Activated CD8-positive, alpha-beta memory T cell treated with anti-CD3 and anti-CD28 coated beads for 36 hours (primary cell): Measurements from ENCODE around the gene HSD17B7. TPM values are rescaled to one million over a fixed set of nuclear protein-coding genes. Genes with fewer than 3 reads are reported as not detected.
"Not testable (repeated sequence)": the region's sequence is repeated elsewhere in the genome, so short reads cannot be mapped to it uniquely, and the experiment has no call there.

Source experiments
- CTCF ChIA-PET: fragments of 350-600 bp; sonication (Branson Sonifier 250); formaldehyde crosslinking; loops from one replicate; lab custom pipeline; 2021; ENCODE audit warnings: antibody characterized with exemption; lab: Charles Lee
- POLR2A ChIA-PET: fragments of 350-600 bp; sonication (Branson Sonifier 250); formaldehyde crosslinking; loops from one replicate; lab custom pipeline; 2021; ENCODE audit warnings: antibody characterized with exemption; lab: Charles Lee
- total RNA-seq, 2 experiments: library from RNA; stranded (reverse); gene quantifications; one replicate each; pipeline ENCODE4 v1.2.3, GENCODE V29; 2021

HSD17B7 gene
- total RNA-seq, 2 experiments from 2014 or later: 22.2 to 25.4 TPM

DNA sequence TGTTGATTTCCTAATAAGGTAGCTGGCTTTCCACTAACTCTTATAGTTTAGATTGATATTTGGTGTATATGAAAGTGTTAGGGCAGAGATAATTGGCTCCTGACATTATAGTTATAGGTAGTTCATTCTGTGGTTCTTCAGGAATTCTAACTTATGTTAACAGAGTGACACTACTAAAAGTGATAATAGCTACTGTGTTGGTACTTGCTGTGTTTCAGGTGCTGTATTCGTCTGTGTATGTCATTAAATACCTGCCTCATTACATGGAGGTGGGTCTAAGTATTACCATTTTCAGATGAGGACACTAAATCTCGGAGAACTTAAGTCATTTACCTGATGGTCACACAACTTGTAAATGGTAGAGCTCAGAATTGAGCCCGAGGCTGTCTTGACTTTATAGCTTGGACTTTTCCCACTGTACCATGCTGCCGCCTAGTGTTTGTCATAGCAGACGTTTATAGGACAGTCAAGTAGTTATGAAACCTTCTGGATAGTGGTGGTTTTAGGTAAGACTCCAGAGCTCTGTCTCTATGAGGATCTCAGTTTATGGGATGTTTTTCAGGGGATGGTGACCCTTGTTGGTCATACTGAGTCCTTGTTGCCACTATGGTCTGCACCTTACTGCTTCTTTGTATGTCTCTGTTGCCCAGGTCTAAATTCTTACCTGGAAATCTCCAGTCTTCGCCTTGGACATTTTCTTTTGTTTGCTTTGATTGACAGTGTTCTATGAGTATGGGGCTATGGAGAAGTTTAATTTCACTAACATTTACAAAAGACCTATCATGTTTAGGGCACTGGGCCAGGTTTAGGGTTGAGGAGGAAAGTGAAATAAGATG lies 9.7 kb downstream of the HSD17B7 start:
- CTCF ChIA-PET: not testable (repeated sequence)

DNA sequence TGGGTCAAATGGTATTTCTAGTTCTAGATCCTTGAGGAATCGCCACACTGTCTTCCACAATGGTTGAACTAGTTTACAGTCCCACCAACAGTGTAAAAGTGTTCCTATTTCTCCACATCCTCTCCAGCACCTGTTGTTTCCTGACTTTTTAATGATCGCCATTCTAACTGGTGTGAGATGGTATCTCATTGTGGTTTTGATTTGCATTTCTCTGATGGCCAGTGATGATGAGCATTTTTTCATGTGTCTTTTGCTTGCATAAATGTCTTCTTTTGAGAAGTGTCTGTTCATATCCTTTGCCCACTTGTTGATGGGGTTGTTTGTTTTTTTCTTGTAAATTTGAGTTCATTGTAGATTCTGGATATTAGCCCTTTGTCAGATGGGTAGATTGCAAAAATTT lies 17.0 kb downstream of the HSD17B7 start:
- POLR2A ChIA-PET, CTCF ChIA-PET: not testable (repeated sequence)

More for the DNA sequence above, 9.7 kb downstream of the HSD17B7 start:
- POLR2A ChIA-PET: not testable (repeated sequence)

GRCh38 chr1:162812357-162812756 lies 21.9 kb downstream of the HSD17B7 start:
- CTCF ChIA-PET, POLR2A ChIA-PET: not testable (repeated sequence)

- CTCF ChIA-PET, POLR2A ChIA-PET: not testable (repeated sequence)
Measured at GRCh38 chr1:162818136-162818535, 27.6 kb downstream of the HSD17B7 start.

DNA sequence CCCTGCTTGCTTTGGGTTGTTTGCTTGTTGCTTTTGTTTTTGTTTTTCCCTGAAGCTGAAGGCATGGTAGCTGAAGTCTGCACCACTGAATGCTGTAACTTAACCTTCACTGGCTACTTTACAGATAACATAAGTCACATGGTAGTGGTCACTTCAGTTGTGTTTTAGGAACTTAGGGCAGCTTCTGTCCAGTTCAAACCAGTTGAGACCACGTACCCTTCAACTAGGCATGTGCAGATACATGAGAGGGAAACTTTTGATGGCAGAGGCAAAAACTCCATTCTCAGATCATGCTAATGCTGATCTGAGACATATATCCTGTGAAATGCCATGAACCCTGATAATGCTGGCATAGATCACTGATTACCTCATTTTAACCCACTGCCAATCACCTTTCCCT lies 28.2 kb downstream of the HSD17B7 start:
- POLR2A ChIA-PET, CTCF ChIA-PET: not testable (repeated sequence)

DNA sequence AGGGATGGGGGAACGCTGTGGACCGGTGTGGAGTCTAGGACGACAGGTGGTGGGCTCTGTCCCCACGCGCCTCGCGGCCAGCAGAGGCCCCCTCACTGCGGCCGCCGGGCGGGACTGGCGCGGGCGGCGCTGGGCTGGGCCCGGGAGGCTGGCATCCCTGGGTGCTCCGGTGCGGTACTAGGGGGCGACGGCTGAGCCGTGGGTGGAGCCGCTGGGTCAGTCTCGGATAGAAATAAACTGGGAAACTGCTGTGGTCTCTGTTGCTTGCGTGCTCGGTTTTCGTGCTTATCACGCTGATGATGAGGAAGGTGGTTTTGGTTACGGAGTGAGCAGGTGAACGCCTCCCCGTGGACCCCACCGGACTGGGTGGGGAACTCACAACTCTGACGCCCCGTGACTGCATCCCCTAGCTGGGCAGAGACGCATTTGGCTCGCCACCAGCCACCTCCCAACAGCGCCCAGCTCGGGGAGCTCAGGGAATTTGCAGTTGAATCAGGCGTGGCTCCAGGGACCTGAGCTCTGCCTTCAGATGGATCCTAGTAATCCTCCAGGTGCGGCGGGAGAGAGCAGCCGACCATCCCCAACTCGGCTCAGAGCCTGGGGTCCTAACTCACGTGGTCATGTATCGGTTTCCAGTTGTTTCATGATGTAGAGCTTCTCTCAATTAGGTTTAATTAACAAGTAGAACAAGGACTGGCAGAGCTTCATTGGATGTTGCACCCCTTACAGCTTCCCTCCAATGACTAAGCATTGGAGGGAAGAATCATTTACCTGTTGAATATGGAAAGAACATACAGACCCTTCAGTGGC lies 32.1 kb downstream of the HSD17B7 start:
- ChIA-PET CTCF (no interaction called here), POLR2A (no interaction called here)

DNA sequence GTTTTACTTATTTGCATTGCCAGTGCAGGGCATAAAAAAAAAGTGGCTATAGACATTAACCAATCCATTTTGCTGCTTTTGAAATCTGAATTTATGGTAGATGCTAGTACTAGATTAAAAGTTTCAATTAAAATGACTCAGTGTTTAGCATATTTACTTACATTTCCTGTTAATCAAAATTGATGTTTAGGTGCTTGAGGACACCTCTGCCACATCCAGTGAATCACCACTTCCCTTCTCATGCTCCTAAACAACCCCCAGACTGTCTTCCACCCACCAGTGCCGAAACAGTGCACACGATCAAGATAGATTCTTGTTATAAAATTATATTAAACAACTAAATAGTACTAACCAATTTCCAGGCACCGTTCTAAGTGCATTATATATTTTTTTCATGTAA lies 32.7 kb downstream of the HSD17B7 start:
- ChIA-PET POLR2A (no interaction called here), CTCF (no interaction called here)

DNA sequence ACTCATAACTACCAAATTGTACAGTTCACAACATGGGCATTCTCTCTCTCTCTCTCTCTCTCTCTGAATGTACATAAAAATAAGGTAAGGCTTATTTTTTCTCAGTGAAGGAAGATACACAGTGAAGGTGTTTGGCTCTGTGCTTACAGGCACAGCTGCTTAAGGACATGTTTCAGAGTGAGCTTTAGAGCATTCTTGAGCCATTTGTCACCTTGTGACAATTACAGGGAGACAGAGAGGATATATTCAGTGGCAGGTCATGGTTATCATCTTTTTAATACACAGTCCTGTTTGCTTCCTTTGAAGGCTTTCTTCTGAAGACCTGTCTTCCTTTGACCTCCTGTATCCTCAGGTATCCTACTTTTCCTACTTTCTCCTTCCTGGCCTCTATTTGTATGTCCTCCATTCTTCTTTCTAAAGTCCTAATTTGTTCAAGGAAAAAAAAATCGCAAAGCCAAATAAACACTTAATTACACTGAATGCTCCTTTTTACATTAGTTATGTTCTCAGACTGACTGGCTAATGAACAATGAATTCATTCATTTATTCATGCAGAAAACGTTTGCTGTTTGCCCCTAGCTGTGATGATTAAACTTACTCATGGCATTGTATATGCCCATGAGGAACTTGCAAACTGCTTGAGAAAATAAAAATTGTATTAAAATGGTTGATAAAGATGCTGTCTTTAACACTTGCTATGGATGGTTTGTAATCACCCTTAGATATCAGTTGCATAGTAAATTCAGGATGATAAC lies 33.4 kb downstream of the HSD17B7 start:
- CTCF ChIA-PET: no interaction called here
- POLR2A ChIA-PET: no interaction called here

DNA sequence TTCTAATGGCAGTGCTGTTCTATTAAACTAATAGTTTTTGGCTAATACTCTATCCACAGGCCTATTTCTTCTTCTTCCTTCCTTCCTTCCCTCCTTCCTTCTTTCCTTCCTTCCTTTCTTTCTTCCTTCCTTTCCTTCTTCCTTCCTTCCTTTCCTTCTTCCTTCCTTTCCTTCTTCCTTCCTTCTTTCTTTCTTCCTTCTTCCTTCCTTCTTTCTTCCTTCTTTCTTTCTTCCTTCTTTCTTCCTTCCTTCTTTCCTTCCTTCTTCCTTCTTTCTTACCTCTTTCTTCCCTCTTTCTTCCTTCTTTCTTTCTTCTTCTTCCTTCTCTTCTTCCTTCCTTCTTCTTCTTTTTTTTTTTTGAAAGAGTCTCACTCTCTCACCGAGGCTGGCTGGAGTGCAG lies 38.8 kb downstream of the HSD17B7 start:
- ChIA-PET POLR2A (no interaction called here), CTCF (no interaction called here)

GRCh38 chr1:162832470-162832869 lies 42.0 kb downstream of the HSD17B7 start:
- ChIA-PET POLR2A (no interaction called here), CTCF (no interaction called here)

GRCh38 chr1:162835157-162835899 lies 44.8 kb downstream of the HSD17B7 start:
- CTCF ChIA-PET: no interaction called here
- POLR2A ChIA-PET: no interaction called here

DNA sequence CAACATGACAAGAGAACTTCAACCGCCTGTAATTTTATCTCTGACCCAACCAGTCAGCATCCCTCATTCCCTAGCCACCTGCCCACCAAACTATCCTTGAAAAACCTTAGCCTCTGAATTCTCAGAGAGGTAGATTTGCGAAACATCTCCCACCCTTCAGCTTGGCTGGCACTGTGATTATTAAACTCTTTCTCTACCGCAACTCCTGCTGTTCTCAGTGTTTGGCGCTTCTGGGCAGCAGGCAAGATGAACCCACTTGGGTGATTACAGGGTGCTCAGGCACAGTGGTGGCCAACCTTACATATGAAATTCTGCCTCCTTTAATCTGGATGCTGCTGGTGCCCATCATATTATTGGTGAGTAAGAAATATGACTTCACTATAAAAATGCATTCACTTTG lies 48.4 kb downstream of the HSD17B7 start:
- CTCF ChIA-PET: no interaction called here
- POLR2A ChIA-PET: no interaction called here

DNA sequence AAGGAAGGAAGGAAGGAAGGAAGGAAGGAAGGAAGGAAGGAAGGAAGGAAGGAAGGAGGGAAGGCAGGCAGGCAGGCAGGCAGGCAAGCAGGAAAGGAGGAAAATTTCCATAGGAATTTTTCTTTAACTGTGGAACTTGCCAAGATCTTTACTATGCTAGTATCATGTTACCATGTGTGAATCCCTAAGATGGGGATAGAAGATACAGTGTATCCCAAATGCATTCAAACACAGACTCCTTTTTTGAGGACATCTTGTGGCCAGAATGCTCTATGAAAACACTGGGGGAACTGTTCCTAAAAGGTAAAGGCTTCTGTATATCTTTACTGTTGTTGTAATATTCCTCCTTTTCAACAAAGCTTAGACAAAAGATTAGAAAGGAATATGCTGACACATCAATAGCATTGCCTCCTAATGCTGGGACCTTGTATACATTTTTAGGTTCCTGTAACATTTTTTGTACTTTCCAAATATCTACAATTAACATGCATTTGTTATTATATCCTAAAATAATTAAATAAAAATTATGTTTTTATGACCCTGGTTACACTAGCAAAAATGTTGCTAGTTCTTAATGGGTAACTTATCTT lies 49.8 kb downstream of the HSD17B7 start:
- ChIA-PET POLR2A (no interaction called here), CTCF (no interaction called here)

DNA sequence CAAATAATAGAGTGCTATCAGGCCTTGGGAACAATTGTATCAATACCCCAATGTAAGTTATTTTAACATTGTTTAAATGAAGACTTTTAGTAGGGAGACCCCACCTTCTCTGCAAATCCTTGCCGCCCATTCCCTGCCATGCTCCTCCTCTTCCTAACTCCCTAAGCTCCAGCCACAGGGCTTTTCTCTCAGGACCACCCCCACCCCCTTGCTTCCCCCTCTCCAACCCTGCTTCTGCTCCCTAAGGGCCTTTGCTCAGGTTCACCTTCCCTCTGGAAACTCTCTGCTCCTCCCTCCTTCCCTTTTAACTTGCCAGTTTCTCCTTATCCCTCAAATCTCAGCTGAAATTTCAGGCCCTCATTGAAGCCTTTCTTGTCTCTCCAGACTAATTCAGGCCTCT lies 53.7 kb downstream of the HSD17B7 start:
- CTCF ChIA-PET: no interaction called here
- POLR2A ChIA-PET: no interaction called here

- POLR2A ChIA-PET: no interaction called here
- CTCF ChIA-PET: interaction anchor here (0.6 kb wide), 1 partner anchor 10 kb away, joined by 3 read pairs; no protein-coding TSS in a partner anchor
Measured at GRCh38 chr1:162846256-162847212, 56.0 kb downstream of the HSD17B7 start.

GRCh38 chr1:162847839-162848453 lies 57.4 kb downstream of the HSD17B7 start:
- POLR2A ChIA-PET: no interaction called here

GRCh38 chr1:162849711-162850110 lies 59.2 kb downstream of the HSD17B7 start:
- POLR2A ChIA-PET: no interaction called here
- CTCF ChIA-PET: no interaction called here

More at GRCh38 chr1:162847839-162848453, 57.4 kb downstream of the HSD17B7 start:
- CTCF ChIA-PET: interaction anchor here (1.2 kb wide), 1 partner anchor 473 kb away, joined by 3 read pairs; the partner anchor contains the start of gene NUF2
